WI38 (cell line): ENCODE data around the gene IL17RB.

Source experiments
- H3K4me3 ChIP-seq: 2 replicates; pipeline ENCODE4 v1.5.1; 2011; ENCODE audit warnings: low read depth, mild to moderate bottlenecking, control low read depth, low read length
- TF ChIP-seq, protein P1 (sequence below): IDR thresholded peaks from 2 replicates; pipeline ENCODE4 v1.5.1; 2012; ENCODE audit warnings: low read depth, mild to moderate bottlenecking, control low read depth, low read length

IL17RB gene

DNA sequence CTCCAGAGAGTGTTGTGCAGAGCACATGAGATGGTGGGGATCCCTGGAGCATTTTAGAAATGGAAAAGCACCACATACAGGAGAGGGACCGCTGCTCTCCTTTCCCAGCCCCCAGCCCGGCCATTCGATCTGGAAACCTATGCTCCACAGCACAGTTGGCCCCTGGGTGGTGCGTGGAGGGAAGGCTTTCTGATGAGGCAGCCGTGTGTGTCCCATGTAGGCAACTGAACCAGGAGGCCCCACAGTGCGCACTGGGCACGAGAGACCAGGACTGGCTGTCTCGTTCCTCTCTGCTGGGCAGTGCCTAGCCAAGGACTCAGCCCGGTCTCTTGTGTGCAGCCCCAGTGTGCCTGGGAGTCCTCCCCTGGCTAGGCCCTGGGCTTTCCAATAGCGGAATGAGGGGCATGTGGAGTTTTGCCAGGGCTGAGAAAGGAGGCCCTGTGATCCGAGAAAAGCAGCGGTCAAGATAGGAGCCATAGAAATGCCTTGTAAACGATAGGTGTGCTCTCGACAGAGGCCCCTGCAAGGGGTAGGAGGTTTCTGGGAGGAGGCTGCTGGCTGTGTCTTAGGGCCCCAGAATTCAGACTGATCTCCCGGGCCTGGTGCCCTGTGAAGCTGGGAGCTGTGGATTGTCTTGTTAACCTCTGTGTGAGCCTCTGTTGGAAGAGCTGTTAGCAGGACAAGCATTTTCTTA, 39.1 kb upstream of the IL17RB start:
- TF ChIP-seq, protein P1, sequence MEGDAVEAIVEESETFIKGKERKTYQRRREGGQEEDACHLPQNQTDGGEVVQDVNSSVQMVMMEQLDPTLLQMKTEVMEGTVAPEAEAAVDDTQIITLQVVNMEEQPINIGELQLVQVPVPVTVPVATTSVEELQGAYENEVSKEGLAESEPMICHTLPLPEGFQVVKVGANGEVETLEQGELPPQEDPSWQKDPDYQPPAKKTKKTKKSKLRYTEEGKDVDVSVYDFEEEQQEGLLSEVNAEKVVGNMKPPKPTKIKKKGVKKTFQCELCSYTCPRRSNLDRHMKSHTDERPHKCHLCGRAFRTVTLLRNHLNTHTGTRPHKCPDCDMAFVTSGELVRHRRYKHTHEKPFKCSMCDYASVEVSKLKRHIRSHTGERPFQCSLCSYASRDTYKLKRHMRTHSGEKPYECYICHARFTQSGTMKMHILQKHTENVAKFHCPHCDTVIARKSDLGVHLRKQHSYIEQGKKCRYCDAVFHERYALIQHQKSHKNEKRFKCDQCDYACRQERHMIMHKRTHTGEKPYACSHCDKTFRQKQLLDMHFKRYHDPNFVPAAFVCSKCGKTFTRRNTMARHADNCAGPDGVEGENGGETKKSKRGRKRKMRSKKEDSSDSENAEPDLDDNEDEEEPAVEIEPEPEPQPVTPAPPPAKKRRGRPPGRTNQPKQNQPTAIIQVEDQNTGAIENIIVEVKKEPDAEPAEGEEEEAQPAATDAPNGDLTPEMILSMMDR, result no peak
- H3K4me3 ChIP-seq, result no peak overlapping the region

DNA sequence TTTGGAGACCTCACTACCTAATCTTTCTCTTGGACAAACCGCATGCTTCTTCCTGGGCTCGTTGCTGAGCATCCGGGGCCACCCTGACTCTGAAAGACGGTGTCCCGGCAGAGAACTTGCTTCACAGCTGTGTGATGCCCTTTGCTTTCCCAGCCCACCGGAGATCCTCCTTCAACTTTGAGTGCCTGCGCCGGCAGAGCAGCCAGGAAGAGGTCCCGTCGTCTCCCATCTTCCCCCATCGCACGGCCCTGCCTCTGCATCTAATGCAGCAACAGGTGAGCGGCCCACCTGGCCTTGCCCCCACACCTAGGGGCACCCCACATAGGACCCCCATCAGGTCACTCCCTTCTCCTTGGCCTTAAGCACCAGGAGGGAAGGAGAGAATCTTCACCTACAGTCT, 37.9 kb upstream of the IL17RB start:
- H3K4me3 ChIP-seq, result no peak overlapping the region
- TF ChIP-seq, protein P1, result no peak

DNA sequence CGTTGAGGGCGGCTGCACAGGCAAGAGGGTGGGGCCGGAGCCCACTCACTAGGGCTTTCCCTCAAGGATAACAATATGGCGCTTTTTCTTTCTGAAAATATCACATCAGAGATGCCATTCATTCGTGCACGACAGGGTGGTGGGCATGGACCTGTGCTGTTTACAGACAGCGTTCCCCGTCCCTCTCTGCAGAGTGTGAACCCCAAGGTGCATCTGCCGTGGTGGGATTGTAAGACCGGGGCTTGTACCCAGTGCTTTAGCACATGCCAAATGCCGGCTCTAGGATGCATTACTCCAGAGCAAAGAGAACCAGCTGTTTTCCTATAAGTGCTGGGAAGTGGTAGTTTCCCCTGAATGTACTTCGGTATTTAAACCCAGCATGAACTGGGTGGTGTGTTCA, 37.1 kb upstream of the IL17RB start:
- TF ChIP-seq, protein P1, result no peak
- no peak overlapping the region for H3K4me3 ChIP-seq

DNA sequence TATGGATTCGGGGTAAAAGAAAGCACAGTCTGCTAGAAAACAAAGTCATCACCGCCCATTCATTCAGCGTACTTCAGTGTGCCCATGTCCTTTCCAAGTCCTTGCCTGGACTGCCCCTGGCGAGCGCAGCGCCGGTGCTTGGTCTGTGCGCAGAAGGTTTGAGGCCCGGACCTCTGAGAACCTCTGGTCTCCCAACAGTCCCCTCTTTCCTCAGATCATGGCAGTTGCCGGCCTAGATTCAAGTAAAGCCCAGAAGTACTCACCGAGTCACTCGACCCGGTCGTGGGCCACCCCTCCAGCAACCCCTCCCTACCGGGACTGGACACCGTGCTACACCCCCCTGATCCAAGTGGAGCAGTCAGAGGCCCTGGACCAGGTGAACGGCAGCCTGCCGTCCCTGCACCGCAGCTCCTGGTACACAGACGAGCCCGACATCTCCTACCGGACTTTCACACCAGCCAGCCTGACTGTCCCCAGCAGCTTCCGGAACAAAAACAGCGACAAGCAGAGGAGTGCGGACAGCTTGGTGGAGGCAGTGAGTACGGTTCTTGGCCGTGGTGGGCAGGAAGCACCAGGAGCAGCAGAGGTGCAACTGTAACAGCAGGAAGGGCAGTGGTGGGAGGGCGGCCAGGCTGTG, 36.5 kb upstream of the IL17RB start:
- TF ChIP-seq, protein P1, result no peak
- H3K4me3 ChIP-seq, result no peak overlapping the region

DNA sequence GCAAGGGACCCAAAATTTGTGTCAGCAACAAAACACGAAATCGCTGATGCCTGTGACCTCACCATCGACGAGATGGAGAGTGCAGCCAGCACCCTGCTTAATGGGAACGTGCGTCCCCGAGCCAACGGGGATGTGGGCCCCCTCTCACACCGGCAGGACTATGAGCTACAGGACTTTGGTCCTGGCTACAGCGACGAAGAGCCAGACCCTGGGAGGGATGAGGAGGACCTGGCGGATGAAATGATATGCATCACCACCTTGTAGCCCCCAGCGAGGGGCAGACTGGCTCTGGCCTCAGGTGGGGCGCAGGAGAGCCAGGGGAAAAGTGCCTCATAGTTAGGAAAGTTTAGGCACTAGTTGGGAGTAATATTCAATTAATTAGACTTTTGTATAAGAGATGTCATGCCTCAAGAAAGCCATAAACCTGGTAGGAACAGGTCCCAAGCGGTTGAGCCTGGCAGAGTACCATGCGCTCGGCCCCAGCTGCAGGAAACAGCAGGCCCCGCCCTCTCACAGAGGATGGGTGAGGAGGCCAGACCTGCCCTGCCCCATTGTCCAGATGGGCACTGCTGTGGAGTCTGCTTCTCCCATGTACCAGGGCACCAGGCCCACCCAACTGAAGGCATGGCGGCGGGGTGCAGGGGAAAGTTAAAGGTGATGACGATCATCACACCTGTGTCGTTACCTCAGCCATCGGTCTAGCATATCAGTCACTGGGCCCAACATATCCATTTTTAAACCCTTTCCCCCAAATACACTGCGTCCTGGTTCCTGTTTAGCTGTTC, 35.0 kb upstream of the IL17RB start:
- H3K4me3 ChIP-seq, result no peak overlapping the region
- TF ChIP-seq, protein P1, result no peak

DNA sequence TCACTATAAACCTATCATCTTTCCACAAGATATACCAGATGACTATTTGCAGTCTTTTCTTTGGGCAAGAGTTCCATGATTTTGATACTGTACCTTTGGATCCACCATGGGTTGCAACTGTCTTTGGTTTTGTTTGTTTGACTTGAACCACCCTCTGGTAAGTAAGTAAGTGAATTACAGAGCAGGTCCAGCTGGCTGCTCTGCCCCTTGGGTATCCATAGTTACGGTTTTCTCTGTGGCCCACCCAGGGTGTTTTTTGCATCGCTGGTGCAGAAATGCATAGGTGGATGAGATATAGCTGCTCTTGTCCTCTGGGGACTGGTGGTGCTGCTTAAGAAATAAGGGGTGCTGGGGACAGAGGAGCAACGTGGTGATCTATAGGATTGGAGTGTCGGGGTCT, 33.9 kb upstream of the IL17RB start:
- no peak overlapping the region for H3K4me3 ChIP-seq
- TF ChIP-seq, protein P1, result no peak

DNA sequence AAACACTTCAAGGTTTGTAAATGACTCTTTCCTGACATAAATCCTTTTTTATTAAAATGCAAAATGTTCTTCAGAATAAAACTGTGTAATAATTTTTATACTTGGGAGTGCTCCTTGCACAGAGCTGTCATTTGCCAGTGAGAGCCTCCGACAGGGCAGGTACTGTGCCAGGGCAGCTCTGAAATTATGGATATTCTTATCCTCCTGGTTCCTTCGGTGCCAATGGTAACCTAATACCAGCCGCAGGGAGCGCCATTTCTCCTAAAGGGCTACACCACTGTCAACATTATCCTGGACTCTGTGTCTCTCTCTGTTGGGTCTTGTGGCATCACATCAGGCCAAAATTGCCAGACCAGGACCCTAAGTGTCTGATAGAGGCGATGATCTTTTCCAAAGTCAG, 33.1 kb upstream of the IL17RB start:
- no peak overlapping the region for H3K4me3 ChIP-seq
- TF ChIP-seq, protein P1, result no peak
